ENCODE measurements around the gene ARRDC3.
A peak's percentile ranks its signal among the peaks of the same experiment; 100 is the strongest.

ARRDC3 gene

DNA sequence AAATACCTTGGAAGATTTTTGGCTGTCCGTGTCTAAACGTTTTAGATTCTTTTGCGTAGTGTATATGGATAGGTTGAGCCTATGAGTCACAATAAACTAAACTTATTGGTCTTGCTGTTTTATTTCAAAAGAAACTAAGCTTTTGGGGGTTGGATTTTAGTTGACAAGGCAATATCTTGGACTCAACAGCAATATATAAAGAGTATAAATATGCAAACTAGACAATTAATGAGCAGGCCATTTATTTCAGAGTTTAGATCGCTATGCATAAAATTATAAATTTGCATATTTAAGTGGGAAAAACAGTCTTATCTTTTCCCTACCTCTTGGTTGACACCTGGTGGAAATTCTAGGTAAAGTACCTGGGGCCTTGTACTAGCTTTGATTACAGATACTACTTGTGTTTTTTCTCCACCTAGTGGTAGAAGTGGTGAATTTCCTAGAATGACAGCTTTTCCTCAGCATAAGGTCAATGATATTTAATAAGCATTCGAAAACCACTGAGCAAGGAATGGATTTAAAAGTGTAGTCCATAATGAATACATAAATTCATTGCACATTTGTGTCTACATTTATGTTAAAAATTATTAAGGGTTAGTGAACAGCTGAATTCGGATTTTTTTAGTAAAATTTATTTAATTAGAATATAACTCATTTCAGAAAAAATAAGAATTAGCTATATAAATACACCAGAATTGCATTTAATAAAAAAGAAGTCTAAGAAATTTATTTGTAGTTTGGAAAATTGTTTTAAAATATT is 1.7 kb upstream of the ARRDC3 start:
- peak; percentile 97 for DNase-seq

- peak; percentile 76 for DNase-seq
Measured at GRCh38 chr5:91383956-91384300, 811 bp upstream of the ARRDC3 start.

DNA sequence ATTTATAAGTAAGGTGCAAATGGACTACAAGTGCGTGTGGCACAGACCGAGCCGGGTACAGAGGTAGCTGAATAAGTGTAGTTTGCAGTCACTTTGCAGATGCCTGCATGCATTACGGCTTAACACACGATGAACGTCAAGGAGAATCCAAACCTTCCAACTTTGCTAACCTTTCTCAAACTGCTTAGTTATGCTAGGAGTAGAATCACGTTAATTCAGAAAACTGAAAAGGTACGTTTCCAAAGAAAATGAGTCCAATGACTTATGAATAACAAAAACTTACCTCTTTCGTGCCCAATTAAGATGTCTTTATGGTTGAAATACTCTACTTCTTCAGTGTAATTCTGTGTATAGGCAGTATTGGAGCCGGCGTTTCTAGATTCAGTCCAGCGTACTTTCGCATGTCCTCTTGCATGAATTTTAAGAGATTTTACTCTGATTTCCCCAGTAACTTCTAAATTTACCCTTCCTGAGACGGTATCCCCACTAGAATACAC is 539 bp downstream of the ARRDC3 start:
- DNase-seq: peak; percentile 83

GRCh38 chr5:91381774-91382359 is 1.2 kb downstream of the ARRDC3 start:
- DNase-seq: peak; percentile 96

DNA sequence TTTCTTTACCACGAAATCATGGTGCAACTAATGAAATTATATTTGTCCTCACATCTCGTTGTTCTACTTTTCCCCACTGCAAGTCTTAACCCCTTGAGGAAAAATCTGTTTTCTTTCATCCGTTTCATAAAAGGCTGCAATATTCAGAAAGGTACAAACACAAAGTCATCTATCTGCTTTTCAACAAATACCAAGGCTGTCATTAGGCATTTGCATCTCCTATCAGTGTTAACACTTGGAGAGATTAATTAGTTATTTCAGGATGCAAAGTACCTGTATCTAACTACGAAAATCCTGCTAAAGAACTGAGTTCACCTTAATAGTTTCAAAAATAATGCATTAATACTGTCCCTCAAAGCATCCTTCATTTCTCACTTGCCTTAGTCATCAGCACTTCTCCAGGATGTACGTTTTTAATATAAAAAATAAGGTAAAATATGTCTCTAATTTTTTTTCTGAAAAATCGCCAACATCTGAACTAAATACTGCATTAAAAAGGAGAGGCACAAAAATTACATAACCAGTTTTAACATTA is 1.8 kb downstream of the ARRDC3 start:
- DNase-seq: no peak

- DNase-seq: peak; percentile 99
Measured at GRCh38 chr5:91380491-91381238, 2.5 kb downstream of the ARRDC3 start.

DNA sequence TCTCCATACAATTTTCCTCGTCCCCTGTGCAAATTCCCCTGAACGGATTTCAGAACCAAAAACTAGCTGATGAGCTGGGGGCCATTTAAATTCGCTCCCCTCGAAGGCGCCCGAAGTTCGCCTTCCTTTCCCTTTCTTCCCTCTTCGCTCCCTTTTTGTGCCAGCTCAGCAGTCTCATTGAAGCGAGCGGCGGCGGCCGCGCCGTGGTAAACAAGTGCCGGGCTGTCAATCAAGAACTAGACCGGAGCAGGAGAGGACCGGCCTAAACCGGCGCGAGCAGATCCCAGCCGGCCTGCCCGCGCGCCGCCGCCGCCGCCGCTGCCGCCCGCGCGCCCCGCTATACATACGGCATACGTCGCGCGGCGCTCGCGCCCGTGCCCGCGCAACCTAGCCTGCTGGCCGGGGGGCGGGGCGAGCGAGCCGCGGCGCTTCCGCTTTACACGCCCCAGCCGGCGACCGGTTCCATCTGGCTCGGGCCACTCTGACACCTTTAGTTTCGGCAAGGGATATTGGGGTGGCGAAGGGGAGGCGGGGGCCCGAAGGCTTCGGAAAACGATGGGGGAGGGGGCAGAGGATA is 3.1 kb downstream of the ARRDC3 start:
- DNase-seq: peak; percentile 100

GRCh38 chr5:91379246-91379913 is 3.7 kb downstream of the ARRDC3 start:
- peak; percentile 52 for DNase-seq

GRCh38 chr5:91378752-91379211 is 4.3 kb downstream of the ARRDC3 start:
- peak; percentile 69 for DNase-seq

- DNase-seq: no peak
Measured at GRCh38 chr5:91374893-91375520, 8.1 kb downstream of the ARRDC3 start.

- DNase-seq: no peak
Measured at GRCh38 chr5:91373600-91373999, 9.5 kb downstream of the ARRDC3 start.

GRCh38 chr5:91373006-91373405 is 10.1 kb downstream of the ARRDC3 start:
- no peak for DNase-seq

- DNase-seq: no peak
Measured at GRCh38 chr5:91369480-91369879, 13.6 kb downstream of the ARRDC3 start.

DNA sequence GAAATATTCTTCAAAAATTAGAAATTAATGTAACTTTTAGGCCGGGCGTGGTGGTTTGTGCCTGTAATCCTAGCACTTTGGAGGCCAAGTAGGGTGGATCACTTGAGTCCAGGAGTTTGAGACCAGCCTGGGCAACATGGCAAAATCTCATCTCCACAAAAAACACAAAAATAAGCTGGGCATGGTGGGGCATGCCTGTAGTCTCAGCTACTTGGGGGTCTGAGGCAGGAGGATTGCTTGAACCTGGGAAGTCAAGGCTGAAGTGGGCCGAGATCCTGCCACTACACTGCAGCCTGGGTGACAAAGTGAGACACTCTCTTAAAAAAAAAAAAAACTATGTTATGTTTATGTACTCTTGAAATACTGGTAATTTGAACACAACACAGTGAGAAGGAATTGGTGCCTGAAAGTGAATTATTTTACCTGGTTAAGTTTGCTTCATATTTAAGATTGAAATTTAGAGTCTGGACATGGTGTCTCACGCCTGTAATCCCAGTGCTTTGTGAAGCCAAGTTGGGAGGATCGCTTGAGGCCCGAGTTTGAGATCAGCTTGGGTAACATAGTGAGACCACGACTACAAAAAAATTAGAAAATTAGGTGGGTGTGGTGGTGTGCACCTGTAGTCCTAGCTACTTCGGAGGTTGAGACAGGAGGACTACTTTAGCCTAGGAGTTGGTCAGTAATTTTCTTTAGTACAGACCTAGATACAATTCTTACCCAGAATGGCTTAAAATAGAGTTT is 15.0 kb downstream of the ARRDC3 start:
- peak; percentile 32 for DNase-seq

DNA sequence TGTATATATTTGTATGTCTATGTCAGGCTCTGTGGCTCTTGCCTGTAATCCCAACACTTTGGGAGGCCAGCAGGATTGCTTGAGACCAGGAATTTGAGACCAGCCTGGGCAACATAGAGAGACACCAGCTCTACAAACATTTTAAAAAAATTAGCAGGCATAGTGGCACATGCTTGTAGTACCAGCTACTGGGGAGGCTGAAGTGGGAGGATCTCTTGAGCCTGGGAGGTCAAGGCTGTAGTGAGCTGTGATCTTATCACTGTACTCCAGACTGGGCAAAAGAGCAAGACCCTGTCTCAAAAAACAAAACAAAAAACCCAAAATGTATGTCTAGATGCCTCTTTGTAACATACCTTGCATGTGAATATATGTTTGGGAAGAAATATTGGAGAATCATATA is 15.8 kb downstream of the ARRDC3 start:
- no peak for DNase-seq

DNA sequence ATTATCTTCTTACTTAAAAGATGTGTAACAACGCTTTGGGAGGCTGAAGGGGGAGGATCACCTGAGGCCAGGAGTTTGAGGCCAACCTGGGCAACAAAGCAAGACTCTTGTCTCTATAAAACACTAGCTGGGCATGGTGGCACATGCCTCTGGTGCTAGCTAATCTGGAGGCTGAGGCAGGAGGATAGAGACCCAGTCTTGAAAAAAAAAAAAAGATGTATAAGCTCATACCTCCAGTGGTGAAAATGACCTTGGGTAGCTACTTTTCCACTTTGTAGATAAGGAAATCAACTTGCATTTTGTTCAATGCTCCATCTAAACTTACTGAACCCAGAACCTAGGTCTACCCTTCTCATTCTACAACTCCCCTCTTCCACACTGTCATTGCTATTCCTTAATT is 16.6 kb downstream of the ARRDC3 start:
- DNase-seq: peak; percentile 19

GRCh38 chr5:91365498-91365897 is 17.6 kb downstream of the ARRDC3 start:
- DNase-seq: no peak

GRCh38 chr5:91362935-91363334 is 20.2 kb downstream of the ARRDC3 start:
- no peak for DNase-seq

DNA sequence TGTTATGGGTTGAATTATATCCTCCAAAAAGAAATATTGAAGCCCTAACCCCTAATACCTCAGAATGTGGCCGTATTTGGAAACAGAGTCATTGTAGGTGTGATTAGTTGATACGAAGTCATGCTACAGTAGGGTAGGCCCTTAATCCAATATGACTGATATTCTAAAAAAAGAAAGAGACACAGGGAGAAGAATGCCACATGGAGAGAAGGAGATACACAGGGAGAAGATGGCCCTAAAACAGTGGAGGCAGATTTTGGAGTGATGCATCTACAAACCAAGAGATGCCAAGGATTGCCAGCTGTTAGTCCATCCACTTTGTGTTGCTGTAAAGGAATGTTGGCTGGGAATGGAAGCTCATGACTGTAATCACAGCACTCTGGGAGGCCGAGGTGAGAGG is 21.3 kb downstream of the ARRDC3 start:
- no peak for DNase-seq

GRCh38 chr5:91361055-91361701 is 21.9 kb downstream of the ARRDC3 start:
- no peak for DNase-seq
